Measurements from ENCODE around the gene TUBA4A.

GRCh38 chr2:219292616-219293015 lies 38.9 kb upstream of the TUBA4A start:
- TF ChIP-seq ZNF274 (IDR thresholded peaks at IDR 0.05; ENCODE audit: low read length): no peak
- TF ChIP-seq ZNF274 (tag by site-specific recombination; IDR thresholded peaks at IDR 0.05; ENCODE audit: borderline replicate concordance): no peak
- no peak for TF ChIP-seq ZNF140 (tag by site-specific recombination; IDR thresholded peaks at IDR 0.05)
- no peak for TF ChIP-seq CTCF (tag by site-specific recombination; IDR thresholded peaks at IDR 0.05)
- TF ChIP-seq KLF16 (tag by site-specific recombination; IDR thresholded peaks at IDR 0.05): no peak
- no peak for TF ChIP-seq ZBTB26 (tag by site-specific recombination; optimal IDR thresholded peaks at IDR 0.05)
- no peak for TF ChIP-seq PRDM2 (tag by site-specific recombination; IDR thresholded peaks at IDR 0.05; ENCODE audit: borderline replicate concordance)
- TF ChIP-seq GLIS1 (tag by site-specific recombination; IDR thresholded peaks at IDR 0.05): no peak
- no peak for TF ChIP-seq TSHZ1 (tag by site-specific recombination; IDR thresholded peaks at IDR 0.05; ENCODE audit: borderline replicate concordance)
- no peak for TF ChIP-seq ZNF704 (tag by site-specific recombination; IDR thresholded peaks at IDR 0.05)
- no peak for TF ChIP-seq ZNF639 (tag by site-specific recombination; IDR thresholded peaks at IDR 0.05)
